Mesothelial cell of epicardium (in vitro differentiated cells): ENCODE measurements around the gene PRPF40B. TPM values are rescaled to one million over a fixed set of nuclear protein-coding genes. Genes with fewer than 3 reads are reported as not detected.

Source experiments
- DNase-seq, 2 experiments: peaks; one replicate each; pipeline ENCODE4 v3.0.0; 2021; ENCODE audit warnings: low spot score in 2 of 2; ENCODE audit not compliant: unreplicated experiment in 2 of 2
- H3K27ac Mint-ChIP-seq: 2 replicates; pipeline ENCODE4 v1.8.0; 2021; ENCODE audit warnings: mixed read lengths
- H3K27me3 Mint-ChIP-seq: 2 replicates; pipeline ENCODE4 v1.8.0; 2021; ENCODE audit warnings: low read depth, mixed read lengths
- H3K36me3 Mint-ChIP-seq: 2 replicates; pipeline ENCODE4 v1.8.0; 2021; ENCODE audit warnings: mixed read lengths
- H3K4me1 Mint-ChIP-seq: 2 replicates; pipeline ENCODE4 v1.8.0; 2021; ENCODE audit warnings: mixed read lengths
- H3K4me3 Mint-ChIP-seq: 2 replicates; pipeline ENCODE4 v1.8.0; 2021; ENCODE audit warnings: mild to moderate bottlenecking, moderate library complexity, mixed read lengths
- H3K9me3 Mint-ChIP-seq: 2 replicates; pipeline ENCODE4 v1.8.0; 2021; ENCODE audit warnings: mixed read lengths
- total RNA-seq: library from RNA; stranded (reverse); gene quantifications from 3 replicates; pipeline ENCODE4 v1.2.1, GENCODE V29; 2021
- TF ChIP-seq, protein P1 (sequence below): fragments of 200-600 bp; sonication (generic); IDR thresholded peaks from one replicate; pipeline ENCODE4 v1.5.0; 2021; ENCODE audit warnings: antibody characterized with exemption; ENCODE audit not compliant: unreplicated experiment

Gene PRPF40B
- total RNA-seq, 1 donor from 2014 or later = 62.0 TPM

DNA sequence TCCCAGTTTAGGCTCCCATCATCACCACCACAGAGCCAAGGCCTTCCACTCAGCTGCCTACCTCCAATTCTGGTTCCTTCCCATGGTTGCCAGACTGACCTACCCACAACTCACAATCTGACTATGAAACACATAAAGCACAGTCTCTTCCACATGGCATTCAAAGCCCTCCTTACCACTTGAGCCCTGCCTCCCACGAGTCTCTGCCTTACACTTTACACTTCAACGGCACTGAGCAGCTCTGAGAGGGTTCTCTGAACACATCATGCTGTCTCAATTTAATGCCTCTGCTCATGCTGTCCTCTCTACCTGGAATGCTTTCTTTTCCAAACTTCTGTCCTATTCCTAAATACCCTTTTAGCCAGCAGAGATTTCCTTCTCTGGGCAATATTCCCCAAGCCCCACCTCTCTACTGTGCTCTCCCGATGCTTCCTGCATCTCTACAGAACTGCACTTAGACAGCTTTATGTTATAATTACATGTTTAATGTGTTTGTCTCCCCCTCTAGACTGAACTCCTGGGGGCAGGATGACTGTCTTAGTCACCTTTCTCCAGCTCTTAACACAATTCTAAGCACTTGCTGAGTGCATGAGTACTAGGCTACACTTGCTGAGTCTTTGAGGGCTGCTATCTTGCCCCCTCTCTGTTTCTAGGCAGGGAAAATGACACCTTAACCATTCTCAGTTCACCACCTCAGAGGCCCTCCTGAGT, 60.4 kb downstream of the PRPF40B start:
- Mint-ChIP-seq H3K4me3 (no peak overlapping the region), H3K27ac (no peak overlapping the region), H3K36me3 (no peaks in the 10 kb centered on the region), H3K9me3 (no peaks in the 10 kb centered on the region), H3K4me1 (peaks cover 4% of the 10 kb centered on the region), H3K27me3 (no peaks in the 10 kb centered on the region)
- no peak for DNase-seq
- TF ChIP-seq, protein P1, sequence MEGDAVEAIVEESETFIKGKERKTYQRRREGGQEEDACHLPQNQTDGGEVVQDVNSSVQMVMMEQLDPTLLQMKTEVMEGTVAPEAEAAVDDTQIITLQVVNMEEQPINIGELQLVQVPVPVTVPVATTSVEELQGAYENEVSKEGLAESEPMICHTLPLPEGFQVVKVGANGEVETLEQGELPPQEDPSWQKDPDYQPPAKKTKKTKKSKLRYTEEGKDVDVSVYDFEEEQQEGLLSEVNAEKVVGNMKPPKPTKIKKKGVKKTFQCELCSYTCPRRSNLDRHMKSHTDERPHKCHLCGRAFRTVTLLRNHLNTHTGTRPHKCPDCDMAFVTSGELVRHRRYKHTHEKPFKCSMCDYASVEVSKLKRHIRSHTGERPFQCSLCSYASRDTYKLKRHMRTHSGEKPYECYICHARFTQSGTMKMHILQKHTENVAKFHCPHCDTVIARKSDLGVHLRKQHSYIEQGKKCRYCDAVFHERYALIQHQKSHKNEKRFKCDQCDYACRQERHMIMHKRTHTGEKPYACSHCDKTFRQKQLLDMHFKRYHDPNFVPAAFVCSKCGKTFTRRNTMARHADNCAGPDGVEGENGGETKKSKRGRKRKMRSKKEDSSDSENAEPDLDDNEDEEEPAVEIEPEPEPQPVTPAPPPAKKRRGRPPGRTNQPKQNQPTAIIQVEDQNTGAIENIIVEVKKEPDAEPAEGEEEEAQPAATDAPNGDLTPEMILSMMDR = no peak

DNA sequence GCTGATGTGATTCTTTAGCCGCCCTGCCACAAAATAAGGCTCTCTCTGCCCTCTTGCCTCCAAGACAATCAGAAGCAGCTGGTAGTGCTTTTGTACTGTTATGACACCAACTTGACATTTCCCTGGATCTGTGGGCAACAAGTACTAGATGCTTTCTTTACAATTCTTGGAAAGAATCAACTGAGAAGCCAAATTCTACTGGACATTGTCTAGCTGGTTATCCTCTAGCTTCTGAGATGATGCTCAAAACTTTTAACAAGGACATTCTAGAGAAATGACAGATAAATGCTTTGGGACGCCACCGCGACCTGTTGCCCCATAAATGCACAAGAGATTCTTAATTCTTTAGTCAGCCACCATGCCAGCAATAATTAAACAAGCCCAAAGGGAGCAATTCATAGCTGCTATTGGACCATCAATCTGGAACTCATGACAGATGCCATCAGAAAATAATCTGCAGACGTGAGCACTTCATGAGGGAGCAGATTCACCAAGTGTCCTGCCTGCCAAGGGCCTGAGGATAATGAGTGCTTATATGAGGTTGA, 61.0 kb downstream of the PRPF40B start:
- no peaks in the 10 kb centered on the region for H3K36me3 Mint-ChIP-seq
- peaks cover 4% of the 10 kb centered on the region for H3K4me1 Mint-ChIP-seq

DNA sequence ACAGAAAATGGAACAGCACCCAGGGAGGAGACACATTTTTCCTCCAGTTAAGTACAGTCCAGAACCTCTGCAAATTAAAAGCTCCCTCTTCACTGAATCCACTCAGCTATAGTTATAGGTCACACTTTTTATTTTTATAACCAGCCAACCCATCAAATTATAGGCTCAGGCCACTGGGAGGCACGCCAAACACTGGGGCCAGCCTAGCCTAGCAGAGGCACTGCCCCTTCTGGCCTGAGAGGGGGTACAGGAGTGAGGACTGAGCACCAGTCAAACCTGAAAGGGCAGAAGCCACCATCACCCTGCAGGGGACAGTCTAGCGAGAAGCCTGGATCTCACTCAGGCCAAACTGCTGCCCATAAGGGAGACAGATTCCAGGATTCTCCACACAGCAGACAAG, 64.6 kb downstream of the PRPF40B start:
- H3K27ac Mint-ChIP-seq = no peak overlapping the region
- H3K4me1 Mint-ChIP-seq = peaks cover 11% of the 10 kb centered on the region
- H3K9me3 Mint-ChIP-seq = no peaks in the 10 kb centered on the region
- H3K4me3 Mint-ChIP-seq = no peak overlapping the region
- H3K36me3 Mint-ChIP-seq = no peaks in the 10 kb centered on the region
- no peaks in the 10 kb centered on the region for H3K27me3 Mint-ChIP-seq
- no peak for DNase-seq
- TF ChIP-seq, protein P1 = no peak

More for the DNA sequence above, 61.0 kb downstream of the PRPF40B start:
- TF ChIP-seq, protein P1 = no peak
- DNase-seq = no peak
- H3K4me3 Mint-ChIP-seq = no peak overlapping the region
- no peaks in the 10 kb centered on the region for H3K9me3 Mint-ChIP-seq
- no peaks in the 10 kb centered on the region for H3K27me3 Mint-ChIP-seq
- H3K27ac Mint-ChIP-seq = no peak overlapping the region

DNA sequence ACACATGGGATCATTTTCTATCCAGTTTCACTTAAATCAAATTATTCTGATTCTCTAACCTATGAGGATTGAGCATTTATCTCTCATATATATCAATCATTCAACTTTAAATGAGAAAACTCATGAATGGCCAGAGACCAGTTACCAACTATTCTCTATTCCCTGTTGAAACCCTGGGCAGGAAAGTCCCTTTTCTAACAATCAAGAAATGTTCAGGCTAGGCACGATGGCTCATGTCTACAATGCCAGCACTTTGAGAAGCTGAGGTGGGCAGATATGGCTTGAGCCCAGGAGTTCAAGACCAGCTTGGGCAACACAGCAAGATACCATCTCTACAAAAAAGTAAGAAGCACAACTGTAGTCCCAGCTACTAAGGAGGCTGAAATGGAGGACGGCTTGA, 65.9 kb downstream of the PRPF40B start:
- H3K36me3 Mint-ChIP-seq = no peaks in the 10 kb centered on the region
- H3K27me3 Mint-ChIP-seq = no peaks in the 10 kb centered on the region
- H3K27ac Mint-ChIP-seq = no peak overlapping the region
- H3K9me3 Mint-ChIP-seq = no peaks in the 10 kb centered on the region
- H3K4me1 Mint-ChIP-seq = peaks cover 7% of the 10 kb centered on the region
- DNase-seq = no peak
- TF ChIP-seq, protein P1 = no peak
- no peak overlapping the region for H3K4me3 Mint-ChIP-seq

DNA sequence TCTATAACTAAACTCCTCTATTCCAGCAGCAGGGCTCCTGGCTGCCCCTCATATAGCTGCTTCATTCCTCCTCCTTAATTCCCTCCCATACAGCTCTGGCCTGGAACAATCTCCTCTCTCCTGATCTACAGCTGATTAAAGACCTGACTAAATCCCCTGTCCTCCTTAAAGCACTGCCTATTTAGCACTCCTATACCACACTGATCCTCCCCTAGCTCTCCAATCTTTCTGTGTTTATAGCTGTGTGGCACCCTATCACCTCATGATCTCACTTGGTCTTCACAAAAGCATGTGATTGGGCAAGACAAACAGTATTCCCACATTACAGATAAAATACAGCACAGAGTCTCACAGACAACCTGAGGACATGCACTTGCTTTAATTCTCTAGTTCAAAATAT, 66.4 kb downstream of the PRPF40B start:
- no peaks in the 10 kb centered on the region for H3K9me3 Mint-ChIP-seq
- no peaks in the 10 kb centered on the region for H3K36me3 Mint-ChIP-seq
- H3K4me1 Mint-ChIP-seq = peaks cover 7% of the 10 kb centered on the region
- H3K27ac Mint-ChIP-seq = no peak overlapping the region
- no peaks in the 10 kb centered on the region for H3K27me3 Mint-ChIP-seq
- H3K4me3 Mint-ChIP-seq = no peak overlapping the region
- DNase-seq = no peak
- TF ChIP-seq, protein P1 = no peak
